ENCODE data around the gene NPR3. TPM values are rescaled to one million over a fixed set of nuclear protein-coding genes. Genes with fewer than 3 reads are reported as not detected.

NPR3 gene
- total and polyA plus RNA-seq, 2 of the 8 experiments (the other 6 are each of a cell fraction or from before 2014, with no cell fraction given): not detected

DNA sequence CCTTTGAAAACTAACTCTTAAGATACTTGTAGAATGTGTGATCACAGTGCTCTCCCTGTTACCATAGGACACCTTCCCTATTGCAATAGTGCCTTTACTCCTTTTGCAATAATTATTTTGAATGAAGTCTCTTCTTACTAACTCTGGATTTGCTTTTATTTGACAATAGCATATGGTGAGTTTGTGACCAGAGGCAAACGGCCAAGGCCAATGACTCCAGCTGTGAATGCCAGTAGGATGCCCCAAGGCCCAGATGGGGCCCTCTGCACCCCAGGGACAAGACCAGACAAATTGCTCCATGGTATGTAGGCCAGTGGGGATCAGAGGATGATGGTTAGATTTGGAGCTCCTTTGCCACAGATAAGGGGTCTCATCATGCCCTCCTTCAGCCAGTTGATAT, 116.9 kb downstream of the NPR3 start (continued):
- TF ChIP-seq CHD7 (IDR thresholded peaks at IDR 0.05; ENCODE audit: insufficient replicate concordance, low read length) (no peak), POU5F1 (IDR thresholded peaks at IDR 0.05; ENCODE audit: low read depth, low read length) (no peak), BACH1 (IDR thresholded peaks at IDR 0.05; ENCODE audit: low read length) (no peak), POLR2A (IDR thresholded peaks at IDR 0.05; ENCODE audit: control extremely low read depth in 1 of 2, low read depth in 2 of 2, low read length in 2 of 2) (no peak), SP2 (IDR thresholded peaks at IDR 0.05; ENCODE audit: low read length) (no peak), TAF1 (IDR thresholded peaks at IDR 0.05; ENCODE audit: low read depth, low read length) (no peak), SIX5 (IDR thresholded peaks at IDR 0.05; ENCODE audit: low read depth, low read length) (no peak), TAF7 (optimal IDR thresholded peaks at IDR 0.05; ENCODE audit: borderline replicate concordance, low read depth, low read length) (no peak), RXRA (IDR thresholded peaks at IDR 0.05; ENCODE audit: insufficient read depth, low read depth, low read length) (no peak)

Measured in H1 (cell line).